Inferior parietal cortex (tissue), 1 donor: ENCODE data around the gene ACP2.

ENCODE experiments used
- DNase-seq: peaks from one replicate; pipeline ENCODE4 v3.0.0-alpha.2; 2016; ENCODE audit errors: extremely low spot score

The ACP2 gene

GRCh38 chr11:47248664-47249377 lies at the start of gene ACP2:
TSS of gene ACP2 (minus strand) at chr11:47248814. CDS start at chr11:47248789, 25 bp downstream.
- peak; percentile 92 for DNase-seq

GRCh38 chr11:47296045-47296444 lies 47.4 kb upstream of the ACP2 start:
- no peak for DNase-seq

- no peak for DNase-seq
Measured at GRCh38 chr11:47295385-47295784, 46.8 kb upstream of the ACP2 start.

- DNase-seq = no peak
Measured at GRCh38 chr11:47289856-47290255, 41.2 kb upstream of the ACP2 start.

- DNase-seq = no peak
Measured at GRCh38 chr11:47288066-47288465, 39.5 kb upstream of the ACP2 start.

- DNase-seq = no peak
Measured at GRCh38 chr11:47285969-47286770, 37.6 kb upstream of the ACP2 start.

- no peak for DNase-seq
Measured at GRCh38 chr11:47284151-47284550, 35.5 kb upstream of the ACP2 start.

GRCh38 chr11:47282462-47282861 lies 33.8 kb upstream of the ACP2 start:
- DNase-seq = no peak

GRCh38 chr11:47280860-47281259 lies 32.2 kb upstream of the ACP2 start:
- DNase-seq = no peak

GRCh38 chr11:47280099-47280498 lies 31.5 kb upstream of the ACP2 start:
- no peak for DNase-seq

GRCh38 chr11:47278769-47279168 lies 30.2 kb upstream of the ACP2 start:
- DNase-seq = no peak

- DNase-seq = no peak
Measured at GRCh38 chr11:47278058-47278457, 29.4 kb upstream of the ACP2 start.

- no peak for DNase-seq
Measured at GRCh38 chr11:47276923-47277322, 28.3 kb upstream of the ACP2 start.

- DNase-seq = no peak
Measured at GRCh38 chr11:47274495-47275235, 26.1 kb upstream of the ACP2 start.

GRCh38 chr11:47272706-47273105 lies 24.1 kb upstream of the ACP2 start:
- DNase-seq = no peak

GRCh38 chr11:47271961-47272661 lies 23.5 kb upstream of the ACP2 start:
- DNase-seq = peak; percentile 43

- DNase-seq = no peak
Measured at GRCh38 chr11:47271328-47271727, 22.7 kb upstream of the ACP2 start.

GRCh38 chr11:47270331-47271271 lies 22.0 kb upstream of the ACP2 start:
- peak; percentile 54 for DNase-seq

- peak; percentile 82 for DNase-seq
Measured at GRCh38 chr11:47269829-47270305, 21.3 kb upstream of the ACP2 start, which contains the start of gene MADD. TSS of gene MADD (plus strand) at chr11:47270133.
